Upper lobe of left lung (tissue), 6 donors: ENCODE measurements around the gene OTOF. TPM values are rescaled to one million over a fixed set of nuclear protein-coding genes. Genes with fewer than 3 reads are reported as not detected.

Experiments
- ATAC-seq, 2 donors: fragments of 200-7000 bp; cut with Tn5 transposase; one replicate each; pipeline ENCODE4 v1.9.1; 2022; ENCODE audit warnings: mild to moderate bottlenecking in 2 of 2, moderate library complexity in 2 of 2; ENCODE audit not compliant: low FRiP score in 2 of 2
- DNase-seq, 2 donors: peaks; one replicate each; pipeline ENCODE4 v3.0.0-alpha.2; 2019 to 2020
- H3K27ac ChIP-seq, 4 donors: fragments of 200-600 bp; sonication (generic); one replicate each; pipeline ENCODE4 v1.5.1; 2016 to 2019
- H3K27me3 ChIP-seq, 4 donors: fragments of 200-600 bp; sonication (generic); one replicate each; pipeline ENCODE4 v1.5.1; 2017 to 2019
- H3K36me3 ChIP-seq, 4 donors: fragments of 200-600 bp; sonication (generic); one replicate each; pipeline ENCODE4 v1.5.1; 2016 to 2019
- H3K4me1 ChIP-seq, 4 donors: fragments of 200-600 bp; sonication (generic); one replicate each; pipeline ENCODE4 v1.5.1; 2018 to 2019
- H3K4me3 ChIP-seq, 4 donors: fragments of 200-600 bp; sonication (generic); one replicate each; pipeline ENCODE4 v1.5.1; 2017 to 2019; ENCODE audit warnings: mild to moderate bottlenecking in 2 of 4, moderate library complexity in 1 of 4
- H3K9me3 ChIP-seq, 4 donors: fragments of 200-600 bp; sonication (generic); one replicate each; pipeline ENCODE4 v1.5.1; 2018 to 2019
- EP300 ChIP-seq, 4 donors: sonication (generic); formaldehyde crosslinking; IDR thresholded peaks; one replicate each; pipeline ENCODE4 v1.5.1; 2017; ENCODE audit warnings: antibody characterized with exemption in 4 of 4, control low read depth in 2 of 4
- POLR2A ChIP-seq, 4 donors: fragments of 450-650 bp; IDR thresholded peaks; one replicate each; pipeline ENCODE4 v1.5.1; 2016 to 2017; ENCODE audit warnings: antibody characterized with exemption in 4 of 4, mild to moderate bottlenecking in 2 of 4
- POLR2AphosphoS5 ChIP-seq, 2 donors: sonication (generic); formaldehyde crosslinking; IDR thresholded peaks; one replicate each; pipeline ENCODE4 v1.5.1; 2017; ENCODE audit warnings: antibody characterized with exemption in 2 of 2
- WGBS, 2 donors: methylation state at CpG; one replicate each; pipeline ENCODE4 v1.1.5; 2017 to 2018; 5-methylcytosine and 5-hydroxymethylcytosine counted together
- total RNA-seq, 6 donors: library from RNA; depleted of rRNA in 4 of 6; stranded (reverse); fragments of >200 nt in 4 of 6; gene quantifications; one replicate each; pipeline versions ENCODE4 v1.1.0 to v1.2.1, GENCODE V29; 2016 to 2021
- TF ChIP-seq, protein P1 (sequence below), 6 experiments: fragments of 450-650 bp in 4 of 6; fragments of 200-600 bp in 2 of 6; sonication (generic) in 2 of 6; IDR thresholded peaks; one replicate each; pipeline ENCODE4 v1.5.1; 2016 to 2019; ENCODE audit warnings: antibody characterized with exemption in 6 of 6
- donor health status: DM: no; HTN: no; CAD: no; lungs with moderate emphysema.
- donor health status: DM: no; HTN: yes; CAD: no; lungs with severe emphysema.

The OTOF gene
- total RNA-seq, 6 donors from 2014 or later: 0.10 to 0.15 (median 0.11) TPM; not detected in 3

- no peak for ATAC-seq
- no peaks in the 10 kb centered on the region for H3K4me1 ChIP-seq
- no peak overlapping the region for H3K27ac ChIP-seq
- no peak overlapping the region for H3K4me3 ChIP-seq
- H3K36me3 ChIP-seq: no peaks in the 10 kb centered on the region
- TF ChIP-seq EP300 (IDR thresholded peaks at IDR 0.05) (no peak), POLR2A (IDR thresholded peaks at IDR 0.05) (no peak), POLR2AphosphoS5 (IDR thresholded peaks at IDR 0.05) (no peak)
- TF ChIP-seq, protein P1, sequence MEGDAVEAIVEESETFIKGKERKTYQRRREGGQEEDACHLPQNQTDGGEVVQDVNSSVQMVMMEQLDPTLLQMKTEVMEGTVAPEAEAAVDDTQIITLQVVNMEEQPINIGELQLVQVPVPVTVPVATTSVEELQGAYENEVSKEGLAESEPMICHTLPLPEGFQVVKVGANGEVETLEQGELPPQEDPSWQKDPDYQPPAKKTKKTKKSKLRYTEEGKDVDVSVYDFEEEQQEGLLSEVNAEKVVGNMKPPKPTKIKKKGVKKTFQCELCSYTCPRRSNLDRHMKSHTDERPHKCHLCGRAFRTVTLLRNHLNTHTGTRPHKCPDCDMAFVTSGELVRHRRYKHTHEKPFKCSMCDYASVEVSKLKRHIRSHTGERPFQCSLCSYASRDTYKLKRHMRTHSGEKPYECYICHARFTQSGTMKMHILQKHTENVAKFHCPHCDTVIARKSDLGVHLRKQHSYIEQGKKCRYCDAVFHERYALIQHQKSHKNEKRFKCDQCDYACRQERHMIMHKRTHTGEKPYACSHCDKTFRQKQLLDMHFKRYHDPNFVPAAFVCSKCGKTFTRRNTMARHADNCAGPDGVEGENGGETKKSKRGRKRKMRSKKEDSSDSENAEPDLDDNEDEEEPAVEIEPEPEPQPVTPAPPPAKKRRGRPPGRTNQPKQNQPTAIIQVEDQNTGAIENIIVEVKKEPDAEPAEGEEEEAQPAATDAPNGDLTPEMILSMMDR (IDR thresholded peaks at IDR 0.05): no peak
- 94 to 96% methylated on average over 5 of the region's 5 CpGs for WGBS, 2 donors
- H3K9me3 ChIP-seq: no peaks in the 10 kb centered on the region
- H3K27me3 ChIP-seq: no peaks in the 10 kb centered on the region
- DNase-seq: no peak
Measured at GRCh38 chr2:26478366-26478765, 442 bp upstream of the OTOF start.

GRCh38 chr2:26477126-26477910 is 606 bp downstream of the OTOF start:
- no peaks in the 10 kb centered on the region for H3K36me3 ChIP-seq
- no peaks in the 10 kb centered on the region for H3K9me3 ChIP-seq
- DNase-seq (no peak), ATAC-seq (no peak)
- no peaks in the 10 kb centered on the region for H3K27me3 ChIP-seq
- TF ChIP-seq, protein P1 (IDR thresholded peaks at IDR 0.05): no peak
- no peak for TF ChIP-seq EP300 (IDR thresholded peaks at IDR 0.05)
- TF ChIP-seq POLR2AphosphoS5 (IDR thresholded peaks at IDR 0.05): no peak
- no peak for TF ChIP-seq POLR2A (IDR thresholded peaks at IDR 0.05)
- no peak overlapping the region for H3K27ac ChIP-seq
- H3K4me3 ChIP-seq: no peak overlapping the region
- no peaks in the 10 kb centered on the region for H3K4me1 ChIP-seq
- WGBS, 2 donors: 37 to 57% methylated on average over 13 to 32 of the region's 33 CpGs

DNA sequence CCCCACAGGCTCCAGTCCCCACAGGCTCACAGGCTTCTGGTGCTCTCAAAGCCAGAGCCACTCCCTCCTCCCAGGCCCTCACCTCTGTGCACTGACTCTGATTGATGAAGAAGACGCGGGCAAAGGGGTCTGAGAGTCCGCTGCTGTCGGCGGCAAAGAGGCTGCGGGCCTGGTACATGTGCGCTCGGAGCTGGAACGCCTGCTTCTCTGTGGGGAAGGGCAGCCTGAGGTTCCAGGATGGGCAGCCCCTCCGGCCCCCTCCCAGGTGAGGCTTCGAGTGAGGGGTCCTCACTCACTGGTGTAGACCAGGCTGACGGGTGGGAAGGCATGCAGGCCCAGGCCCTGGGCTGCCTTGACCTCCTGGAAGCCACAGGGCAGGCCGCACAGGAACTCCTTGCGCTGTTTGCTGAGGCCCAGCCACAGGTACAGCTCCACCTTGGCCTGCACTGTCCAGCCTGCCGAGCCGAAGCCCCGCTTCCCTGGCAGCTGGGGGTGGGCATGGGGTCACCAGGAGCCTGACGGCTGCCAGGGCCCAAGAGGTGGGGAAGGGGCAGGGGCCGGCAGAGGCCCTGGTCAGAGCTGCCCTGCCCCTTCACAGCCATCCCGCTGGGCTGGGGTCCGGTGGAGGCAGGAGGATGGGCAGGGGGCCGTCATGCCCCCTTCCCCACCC is 2.0 kb downstream of the OTOF start:
- Histone ChIP-seq H3K27ac (no peak overlapping the region), H3K4me3 (no peak overlapping the region), H3K36me3 (no peaks in the 10 kb centered on the region), H3K27me3 (no peaks in the 10 kb centered on the region), H3K9me3 (no peaks in the 10 kb centered on the region), H3K4me1 (no peaks in the 10 kb centered on the region)
- ATAC-seq (no peak), DNase-seq (no peak)
- TF ChIP-seq POLR2A (IDR thresholded peaks at IDR 0.05): no peak
- TF ChIP-seq EP300 (IDR thresholded peaks at IDR 0.05): no peak
- no peak for TF ChIP-seq POLR2AphosphoS5 (IDR thresholded peaks at IDR 0.05)
- TF ChIP-seq, protein P1 (IDR thresholded peaks at IDR 0.05): no peak
- 71 to 95% methylated on average over 10 to 14 of the region's 22 CpGs for WGBS, 2 donors

DNA sequence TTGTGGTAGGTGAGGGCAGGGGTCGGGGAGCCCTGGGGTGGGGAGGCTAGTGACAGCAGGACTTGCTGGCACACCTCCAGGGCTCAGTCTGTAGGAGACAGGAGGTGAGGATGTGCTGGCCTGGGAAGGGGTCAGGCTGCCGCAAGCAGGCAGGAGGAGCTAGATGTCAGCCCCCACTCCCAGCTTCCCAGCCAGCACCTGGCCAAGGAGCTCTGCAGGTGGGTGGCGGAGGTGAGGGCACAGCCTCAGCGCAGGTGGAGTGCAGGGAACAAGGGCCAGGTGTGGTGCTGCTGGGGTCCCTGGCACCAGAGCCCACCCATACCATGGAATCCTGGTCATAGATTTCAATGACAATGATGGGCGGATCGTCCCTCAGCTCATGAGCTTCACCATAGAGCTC is 2.9 kb downstream of the OTOF start:
- no peak overlapping the region for H3K4me3 ChIP-seq
- no peaks in the 10 kb centered on the region for H3K27me3 ChIP-seq
- ATAC-seq: no peak
- no peak overlapping the region for H3K27ac ChIP-seq
- no peak for DNase-seq
- WGBS, 2 donors: 89 to 96% methylated on average over 3 to 4 of the region's 6 CpGs
- no peaks in the 10 kb centered on the region for H3K36me3 ChIP-seq
- no peak for TF ChIP-seq POLR2A (IDR thresholded peaks at IDR 0.05)
- no peak for TF ChIP-seq EP300 (IDR thresholded peaks at IDR 0.05)
- TF ChIP-seq, protein P1 (IDR thresholded peaks at IDR 0.05): no peak
- TF ChIP-seq POLR2AphosphoS5 (IDR thresholded peaks at IDR 0.05): no peak
- H3K9me3 ChIP-seq: no peaks in the 10 kb centered on the region
- H3K4me1 ChIP-seq: no peaks in the 10 kb centered on the region
